Esophagus muscularis mucosa (tissue), 4 donors: ENCODE results near the gene SPATA33.
"Not testable (repeated sequence)": the region's sequence is repeated elsewhere in the genome, so short reads cannot be mapped to it uniquely, and the experiment has no call there.

Source experiments
- EP300 ChIP-seq: sonication (generic); formaldehyde crosslinking; IDR thresholded peaks from one replicate; pipeline ENCODE4 v1.6.1; 2017; ENCODE audit warnings: antibody characterized with exemption
- POLR2A ChIP-seq: fragments of 450-650 bp; IDR thresholded peaks from one replicate; pipeline ENCODE4 v1.6.1; 2017; ENCODE audit warnings: antibody characterized with exemption, moderate library complexity, mild to moderate bottlenecking, low read depth
- POLR2AphosphoS5 ChIP-seq, 2 donors: sonication (generic); formaldehyde crosslinking; IDR thresholded peaks; one replicate each; pipeline ENCODE4 v1.6.1; 2017; ENCODE audit warnings: antibody characterized with exemption in 2 of 2
- TF ChIP-seq, protein P1 (sequence below), 3 experiments: fragments of 200-600 bp in 2 of 3; fragments of 450-650 bp in 1 of 3; sonication (generic) in 2 of 3; IDR thresholded peaks; one replicate each; pipeline ENCODE4 v1.5.1; 2017 to 2019; ENCODE audit warnings: antibody characterized with exemption in 3 of 3, mild to moderate bottlenecking in 2 of 3, moderate library complexity in 1 of 3

DNA sequence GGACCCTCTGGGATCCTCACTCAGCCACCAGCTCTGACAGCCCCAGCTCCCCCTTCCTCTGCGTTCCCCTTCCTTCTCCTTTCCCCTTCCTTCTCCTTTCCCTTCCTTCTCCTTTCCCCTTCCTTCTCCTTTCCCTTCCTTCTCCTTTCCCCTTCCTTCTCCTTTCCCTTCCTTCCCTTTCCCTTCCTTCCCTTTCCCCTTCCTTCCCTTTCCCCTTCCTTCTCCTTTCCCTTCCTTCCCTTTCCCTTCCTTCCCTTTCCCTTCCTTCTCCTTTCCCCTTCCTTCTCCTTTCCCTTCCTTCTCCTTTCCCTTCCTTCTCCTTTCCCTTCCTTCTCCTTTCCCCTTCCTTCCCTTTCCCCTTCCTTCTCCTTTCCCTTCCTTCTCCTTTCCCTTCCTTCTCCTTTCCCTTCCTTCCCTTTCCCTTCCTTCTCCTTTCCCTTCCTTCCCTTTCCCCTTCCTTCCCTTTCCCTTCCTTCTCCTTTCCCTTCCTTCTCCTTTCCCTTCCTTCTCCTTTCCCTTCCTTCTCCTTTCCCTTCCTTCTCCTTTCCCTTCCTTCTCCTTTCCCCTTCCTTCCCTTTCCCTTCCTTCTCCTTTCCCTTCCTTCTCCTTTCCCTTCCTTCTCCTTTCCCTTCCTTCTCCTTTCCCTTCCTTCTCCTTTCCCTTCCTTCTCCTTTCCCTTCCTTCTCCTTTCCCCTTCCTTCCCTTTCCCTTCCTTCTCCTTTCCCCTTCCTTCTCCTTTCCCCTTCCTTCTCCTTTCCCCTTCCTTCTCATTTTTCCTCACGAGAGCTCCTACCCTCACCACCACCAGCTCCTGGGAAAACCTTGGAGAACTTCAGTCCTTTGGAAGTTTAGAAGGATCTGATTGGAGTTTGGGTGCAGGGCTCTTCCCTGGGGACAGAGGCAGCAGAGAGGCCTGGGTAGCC, 22.9 kb upstream of the SPATA33 start:
- not testable (repeated sequence) for TF ChIP-seq POLR2A; POLR2AphosphoS5 (IDR thresholded peaks at IDR 0.05); EP300
- TF ChIP-seq, protein P1, sequence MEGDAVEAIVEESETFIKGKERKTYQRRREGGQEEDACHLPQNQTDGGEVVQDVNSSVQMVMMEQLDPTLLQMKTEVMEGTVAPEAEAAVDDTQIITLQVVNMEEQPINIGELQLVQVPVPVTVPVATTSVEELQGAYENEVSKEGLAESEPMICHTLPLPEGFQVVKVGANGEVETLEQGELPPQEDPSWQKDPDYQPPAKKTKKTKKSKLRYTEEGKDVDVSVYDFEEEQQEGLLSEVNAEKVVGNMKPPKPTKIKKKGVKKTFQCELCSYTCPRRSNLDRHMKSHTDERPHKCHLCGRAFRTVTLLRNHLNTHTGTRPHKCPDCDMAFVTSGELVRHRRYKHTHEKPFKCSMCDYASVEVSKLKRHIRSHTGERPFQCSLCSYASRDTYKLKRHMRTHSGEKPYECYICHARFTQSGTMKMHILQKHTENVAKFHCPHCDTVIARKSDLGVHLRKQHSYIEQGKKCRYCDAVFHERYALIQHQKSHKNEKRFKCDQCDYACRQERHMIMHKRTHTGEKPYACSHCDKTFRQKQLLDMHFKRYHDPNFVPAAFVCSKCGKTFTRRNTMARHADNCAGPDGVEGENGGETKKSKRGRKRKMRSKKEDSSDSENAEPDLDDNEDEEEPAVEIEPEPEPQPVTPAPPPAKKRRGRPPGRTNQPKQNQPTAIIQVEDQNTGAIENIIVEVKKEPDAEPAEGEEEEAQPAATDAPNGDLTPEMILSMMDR (IDR thresholded peaks at IDR 0.05) = not testable (repeated sequence)
